GM12878 (cell line): ENCODE measurements around the gene AKAP1.

Experiments
- CBX5 ChIP-seq: sonication (generic); IDR thresholded peaks from 2 replicates; pipeline ENCODE4 v1.6.1; 2016; ENCODE audit warnings: low read depth, moderate library complexity, mild to moderate bottlenecking, inconsistent platforms
- CEBPB ChIP-seq, 2 experiments: fragments of 150-350 bp in 1 of 2; IDR thresholded peaks; 2 replicates each; pipeline ENCODE4 v1.6.1; 2012 to 2014; ENCODE audit warnings: low read depth in 2 of 2, low read length in 2 of 2, borderline replicate concordance in 1 of 2, inconsistent platforms in 1 of 2
- CREB1 ChIP-seq: IDR thresholded peaks from 2 replicates; pipeline ENCODE4 v1.6.1; 2012; ENCODE audit warnings: low read depth, mild to moderate bottlenecking, inconsistent platforms
- CTCF ChIP-seq, 3 experiments: IDR thresholded peaks in 2 of 3; conservative IDR thresholded peaks in 1 of 3; 2 replicates each; pipeline ENCODE4 v1.5.1; 2011; ENCODE audit warnings: low read depth in 3 of 3, low read length in 3 of 3, mild to moderate bottlenecking in 3 of 3, control low read depth in 2 of 3, moderate library complexity in 2 of 3, inconsistent platforms in 1 of 3, mixed read lengths in 1 of 3; ENCODE audit not compliant: control insufficient read depth in 2 of 3, insufficient read depth in 1 of 3; ENCODE audit errors: extremely low read depth in 1 of 3
- EP300 ChIP-seq, 2 experiments: fragments of 150-350 bp in 1 of 2; IDR thresholded peaks; 2 replicates each; pipeline ENCODE4 v1.6.1; 2011 to 2012; ENCODE audit warnings: low read depth in 2 of 2, low read length in 2 of 2, borderline replicate concordance in 1 of 2, improper control_type of control experiment in 1 of 2, inconsistent platforms in 1 of 2; ENCODE audit not compliant: control insufficient read depth in 1 of 2
- ESRRA ChIP-seq: IDR thresholded peaks from 2 replicates; pipeline ENCODE4 v1.6.1; 2012; ENCODE audit warnings: mild to moderate bottlenecking, low read length, improper control_type of control experiment
- POLR2A ChIP-seq: IDR thresholded peaks from 2 replicates; pipeline ENCODE4 v1.6.1; 2011; ENCODE audit warnings: low read depth, mild to moderate bottlenecking, low read length
- POLR2AphosphoS5 ChIP-seq: IDR thresholded peaks from 2 replicates; pipeline ENCODE4 v1.6.1; 2011; ENCODE audit warnings: mild to moderate bottlenecking, low read length, inconsistent platforms
- TARDBP ChIP-seq: IDR thresholded peaks from 2 replicates; pipeline ENCODE4 v1.6.1; 2016; ENCODE audit warnings: borderline replicate concordance
- ZBTB33 ChIP-seq: fragments of 450-650 bp; IDR thresholded peaks from 2 replicates; pipeline ENCODE4 v1.6.1; 2017; ENCODE audit warnings: mild to moderate bottlenecking
- TF ChIP-seq, protein P1 (sequence below): IDR thresholded peaks from 2 replicates; pipeline ENCODE4 v1.6.1; 2012; ENCODE audit warnings: mild to moderate bottlenecking, low read depth, low read length
- TF ChIP-seq, protein P2 (sequence below): fragments of 450-650 bp; conservative IDR thresholded peaks from 2 replicates; pipeline ENCODE4 v1.6.1; 2017; ENCODE audit warnings: mild to moderate bottlenecking, moderate library complexity

DNA sequence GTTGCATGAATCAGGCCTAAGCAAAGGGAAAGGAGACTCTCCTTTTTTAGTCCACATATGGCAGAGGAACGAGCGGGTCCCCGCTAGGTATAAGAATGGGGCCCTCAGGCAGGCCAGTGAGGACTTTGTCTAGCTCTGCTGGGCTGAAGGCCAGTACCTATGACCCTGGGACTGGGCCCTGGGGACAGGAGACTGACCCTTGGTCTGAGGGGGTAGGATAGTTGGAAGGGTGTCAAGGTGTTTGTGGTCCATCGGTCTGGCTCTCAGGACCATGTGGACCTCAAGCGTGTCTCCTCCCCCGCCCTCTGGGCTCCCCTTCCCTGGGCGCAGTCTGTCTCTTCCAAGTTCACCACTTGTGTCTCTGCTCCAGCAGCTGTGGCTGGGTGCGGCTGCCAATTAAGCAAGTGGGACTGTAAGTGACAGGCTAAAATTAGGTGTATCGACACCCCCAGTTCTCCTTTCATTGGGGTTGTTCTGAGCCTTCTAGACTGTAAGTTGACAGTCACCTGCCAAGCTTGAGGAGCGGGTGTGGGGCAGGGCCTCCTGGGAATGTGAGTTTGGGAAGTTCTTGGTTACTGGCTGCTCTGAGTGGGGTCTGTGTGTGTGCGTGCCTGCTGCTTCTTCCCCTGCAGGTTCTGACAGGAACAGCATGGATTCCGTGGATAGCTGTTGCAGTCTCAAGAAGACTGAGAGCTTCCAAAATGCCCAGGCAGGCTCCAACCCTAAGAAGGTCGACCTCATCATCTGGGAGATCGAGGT is 24.5 kb downstream of the AKAP1 start:
- TF ChIP-seq CBX5: no peak
- TF ChIP-seq ZBTB33: no peak
- no peak for TF ChIP-seq POLR2AphosphoS5
- TF ChIP-seq CTCF (IDR thresholded peaks at IDR 0.05 in 2 of 3, conservative IDR thresholded peaks at IDR 0.05 in 1 of 3; ENCODE audit: control insufficient read depth in 2 of 3, extremely low read depth in 1 of 3, insufficient read depth in 1 of 3, low read depth in 3 of 3, low read length in 3 of 3): no peak
- no peak for TF ChIP-seq TARDBP
- no peak for TF ChIP-seq CREB1
- TF ChIP-seq CEBPB (IDR thresholded peaks at IDR 0.05; ENCODE audit: borderline replicate concordance in 1 of 2, low read depth in 2 of 2, low read length in 2 of 2): no peak
- no peak for TF ChIP-seq POLR2A
- TF ChIP-seq EP300 (IDR thresholded peaks at IDR 0.05; ENCODE audit: borderline replicate concordance in 1 of 2, control insufficient read depth in 1 of 2, low read depth in 2 of 2, low read length in 2 of 2): no peak
- TF ChIP-seq ESRRA: no peak
- TF ChIP-seq, protein P1, sequence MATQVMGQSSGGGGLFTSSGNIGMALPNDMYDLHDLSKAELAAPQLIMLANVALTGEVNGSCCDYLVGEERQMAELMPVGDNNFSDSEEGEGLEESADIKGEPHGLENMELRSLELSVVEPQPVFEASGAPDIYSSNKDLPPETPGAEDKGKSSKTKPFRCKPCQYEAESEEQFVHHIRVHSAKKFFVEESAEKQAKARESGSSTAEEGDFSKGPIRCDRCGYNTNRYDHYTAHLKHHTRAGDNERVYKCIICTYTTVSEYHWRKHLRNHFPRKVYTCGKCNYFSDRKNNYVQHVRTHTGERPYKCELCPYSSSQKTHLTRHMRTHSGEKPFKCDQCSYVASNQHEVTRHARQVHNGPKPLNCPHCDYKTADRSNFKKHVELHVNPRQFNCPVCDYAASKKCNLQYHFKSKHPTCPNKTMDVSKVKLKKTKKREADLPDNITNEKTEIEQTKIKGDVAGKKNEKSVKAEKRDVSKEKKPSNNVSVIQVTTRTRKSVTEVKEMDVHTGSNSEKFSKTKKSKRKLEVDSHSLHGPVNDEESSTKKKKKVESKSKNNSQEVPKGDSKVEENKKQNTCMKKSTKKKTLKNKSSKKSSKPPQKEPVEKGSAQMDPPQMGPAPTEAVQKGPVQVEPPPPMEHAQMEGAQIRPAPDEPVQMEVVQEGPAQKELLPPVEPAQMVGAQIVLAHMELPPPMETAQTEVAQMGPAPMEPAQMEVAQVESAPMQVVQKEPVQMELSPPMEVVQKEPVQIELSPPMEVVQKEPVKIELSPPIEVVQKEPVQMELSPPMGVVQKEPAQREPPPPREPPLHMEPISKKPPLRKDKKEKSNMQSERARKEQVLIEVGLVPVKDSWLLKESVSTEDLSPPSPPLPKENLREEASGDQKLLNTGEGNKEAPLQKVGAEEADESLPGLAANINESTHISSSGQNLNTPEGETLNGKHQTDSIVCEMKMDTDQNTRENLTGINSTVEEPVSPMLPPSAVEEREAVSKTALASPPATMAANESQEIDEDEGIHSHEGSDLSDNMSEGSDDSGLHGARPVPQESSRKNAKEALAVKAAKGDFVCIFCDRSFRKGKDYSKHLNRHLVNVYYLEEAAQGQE: no peak
- TF ChIP-seq, protein P2, sequence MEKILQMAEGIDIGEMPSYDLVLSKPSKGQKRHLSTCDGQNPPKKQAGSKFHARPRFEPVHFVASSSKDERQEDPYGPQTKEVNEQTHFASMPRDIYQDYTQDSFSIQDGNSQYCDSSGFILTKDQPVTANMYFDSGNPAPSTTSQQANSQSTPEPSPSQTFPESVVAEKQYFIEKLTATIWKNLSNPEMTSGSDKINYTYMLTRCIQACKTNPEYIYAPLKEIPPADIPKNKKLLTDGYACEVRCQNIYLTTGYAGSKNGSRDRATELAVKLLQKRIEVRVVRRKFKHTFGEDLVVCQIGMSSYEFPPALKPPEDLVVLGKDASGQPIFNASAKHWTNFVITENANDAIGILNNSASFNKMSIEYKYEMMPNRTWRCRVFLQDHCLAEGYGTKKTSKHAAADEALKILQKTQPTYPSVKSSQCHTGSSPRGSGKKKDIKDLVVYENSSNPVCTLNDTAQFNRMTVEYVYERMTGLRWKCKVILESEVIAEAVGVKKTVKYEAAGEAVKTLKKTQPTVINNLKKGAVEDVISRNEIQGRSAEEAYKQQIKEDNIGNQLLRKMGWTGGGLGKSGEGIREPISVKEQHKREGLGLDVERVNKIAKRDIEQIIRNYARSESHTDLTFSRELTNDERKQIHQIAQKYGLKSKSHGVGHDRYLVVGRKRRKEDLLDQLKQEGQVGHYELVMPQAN: no peak
